HepG2 (cell line): Measurements from ENCODE around the gene DIP2C. TPM values are rescaled to one million over a fixed set of nuclear protein-coding genes. Genes with fewer than 3 reads are reported as not detected.

ENCODE experiments used
- AGO1 ChIP-seq: fragments of 200-400 bp; formaldehyde crosslinking; IDR thresholded peaks from 2 replicates; pipeline ENCODE4 v1.6.1; 2017; ENCODE audit warnings: mild to moderate bottlenecking, low read depth, low read length, moderate library complexity; ENCODE audit not compliant: poor library complexity, severe bottlenecking
- TCF7L2 ChIP-seq: IDR thresholded peaks from 2 replicates; pipeline ENCODE4 v1.6.1; 2011; ENCODE audit warnings: mild to moderate bottlenecking, low read depth, low read length, moderate library complexity
- polyA plus RNA-seq, 8 experiments: library from polyadenylated mRNA; depleted of rRNA in 3 of 8; stranded (reverse) in 7 of 8; unstranded in 1 of 8; fragments of >200 nt; fragmentation: Illumina TruSeq in 4 of 8; extraction: Trizol in 4 of 8; gene quantifications; 2 replicates each; pipeline versions ENCODE4 v1.2.1 to v1.2.3, GENCODE V29; 2011 to 2016; ENCODE audit warnings: low read depth in 4 of 8, missing spikeins in 1 of 8, mixed read lengths in 1 of 8; ENCODE audit not compliant: insufficient read depth in 1 of 8
- total RNA-seq, 5 experiments: library from RNA; depleted of rRNA; stranded (reverse); fragments of >200 nt; fragmentation: Illumina TruSeq; extraction: Trizol; gene quantifications; 2 replicates each; pipeline ENCODE4 v1.2.3, GENCODE V29; 2016; ENCODE audit warnings: low read depth in 1 of 5
- TF ChIP-seq, protein P1 (sequence below): sonication (generic); formaldehyde crosslinking; IDR thresholded peaks from 2 replicates; pipeline ENCODE4 v1.5.0; 2020; ENCODE audit warnings: mild to moderate bottlenecking, missing genetic modification reagents
- TF ChIP-seq, protein P2 (sequence below): sonication (generic); formaldehyde crosslinking; IDR thresholded peaks from 2 replicates; pipeline ENCODE4 v1.5.1; 2020; ENCODE audit warnings: missing genetic modification reagents, mild to moderate bottlenecking, borderline replicate concordance
- TF ChIP-seq, protein P3 (sequence below): sonication (generic); formaldehyde crosslinking; IDR thresholded peaks from 2 replicates; pipeline ENCODE4 v1.8.0; 2022; ENCODE audit warnings: mild to moderate bottlenecking, missing genetic modification reagents, moderate library complexity

Gene DIP2C
- total and polyA plus RNA-seq, 2 of the 13 experiments (the other 11 are each of a cell fraction or from before 2014, with no cell fraction given) = 2.2 to 2.7 TPM

DNA sequence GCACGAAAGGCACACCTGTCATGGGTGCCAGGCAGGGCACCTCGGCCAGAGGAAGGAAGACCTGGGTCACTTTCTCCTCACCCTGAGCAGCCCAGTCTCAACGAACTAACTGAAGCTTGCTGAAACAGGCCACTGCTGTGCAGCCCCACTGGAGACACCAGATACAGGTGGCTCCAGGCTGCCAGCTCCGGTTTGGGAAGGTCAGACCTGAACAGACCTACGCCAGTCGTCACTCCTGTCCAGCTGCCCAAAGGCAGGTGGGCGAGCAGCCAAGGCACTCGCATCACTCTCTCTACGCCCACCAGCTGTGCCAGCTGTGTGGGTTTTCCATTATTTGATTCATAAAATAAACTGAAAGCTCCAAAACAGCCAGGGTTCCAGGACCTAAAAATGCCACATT, 298.2 kb downstream of the DIP2C start (continued):
- TF ChIP-seq, protein P1, sequence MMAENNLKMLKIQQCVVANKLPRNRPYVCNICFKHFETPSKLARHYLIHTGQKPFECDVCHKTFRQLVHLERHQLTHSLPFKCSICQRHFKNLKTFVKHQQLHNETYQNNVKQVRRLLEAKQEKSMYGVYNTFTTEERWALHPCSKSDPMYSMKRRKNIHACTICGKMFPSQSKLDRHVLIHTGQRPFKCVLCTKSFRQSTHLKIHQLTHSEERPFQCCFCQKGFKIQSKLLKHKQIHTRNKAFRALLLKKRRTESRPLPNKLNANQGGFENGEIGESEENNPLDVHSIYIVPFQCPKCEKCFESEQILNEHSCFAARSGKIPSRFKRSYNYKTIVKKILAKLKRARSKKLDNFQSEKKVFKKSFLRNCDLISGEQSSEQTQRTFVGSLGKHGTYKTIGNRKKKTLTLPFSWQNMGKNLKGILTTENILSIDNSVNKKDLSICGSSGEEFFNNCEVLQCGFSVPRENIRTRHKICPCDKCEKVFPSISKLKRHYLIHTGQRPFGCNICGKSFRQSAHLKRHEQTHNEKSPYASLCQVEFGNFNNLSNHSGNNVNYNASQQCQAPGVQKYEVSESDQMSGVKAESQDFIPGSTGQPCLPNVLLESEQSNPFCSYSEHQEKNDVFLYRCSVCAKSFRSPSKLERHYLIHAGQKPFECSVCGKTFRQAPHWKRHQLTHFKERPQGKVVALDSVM (CRISPR knock-in tag) = no peak
- TF ChIP-seq, protein P2, sequence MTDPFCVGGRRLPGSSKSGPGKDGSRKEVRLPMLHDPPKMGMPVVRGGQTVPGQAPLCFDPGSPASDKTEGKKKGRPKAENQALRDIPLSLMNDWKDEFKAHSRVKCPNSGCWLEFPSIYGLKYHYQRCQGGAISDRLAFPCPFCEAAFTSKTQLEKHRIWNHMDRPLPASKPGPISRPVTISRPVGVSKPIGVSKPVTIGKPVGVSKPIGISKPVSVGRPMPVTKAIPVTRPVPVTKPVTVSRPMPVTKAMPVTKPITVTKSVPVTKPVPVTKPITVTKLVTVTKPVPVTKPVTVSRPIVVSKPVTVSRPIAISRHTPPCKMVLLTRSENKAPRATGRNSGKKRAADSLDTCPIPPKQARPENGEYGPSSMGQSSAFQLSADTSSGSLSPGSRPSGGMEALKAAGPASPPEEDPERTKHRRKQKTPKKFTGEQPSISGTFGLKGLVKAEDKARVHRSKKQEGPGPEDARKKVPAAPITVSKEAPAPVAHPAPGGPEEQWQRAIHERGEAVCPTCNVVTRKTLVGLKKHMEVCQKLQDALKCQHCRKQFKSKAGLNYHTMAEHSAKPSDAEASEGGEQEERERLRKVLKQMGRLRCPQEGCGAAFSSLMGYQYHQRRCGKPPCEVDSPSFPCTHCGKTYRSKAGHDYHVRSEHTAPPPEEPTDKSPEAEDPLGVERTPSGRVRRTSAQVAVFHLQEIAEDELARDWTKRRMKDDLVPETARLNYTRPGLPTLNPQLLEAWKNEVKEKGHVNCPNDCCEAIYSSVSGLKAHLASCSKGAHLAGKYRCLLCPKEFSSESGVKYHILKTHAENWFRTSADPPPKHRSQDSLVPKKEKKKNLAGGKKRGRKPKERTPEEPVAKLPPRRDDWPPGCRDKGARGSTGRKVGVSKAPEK (CRISPR knock-in tag) = no peak
- TF ChIP-seq AGO1 = no peak
- TF ChIP-seq TCF7L2 = no peak
- TF ChIP-seq, protein P3, sequence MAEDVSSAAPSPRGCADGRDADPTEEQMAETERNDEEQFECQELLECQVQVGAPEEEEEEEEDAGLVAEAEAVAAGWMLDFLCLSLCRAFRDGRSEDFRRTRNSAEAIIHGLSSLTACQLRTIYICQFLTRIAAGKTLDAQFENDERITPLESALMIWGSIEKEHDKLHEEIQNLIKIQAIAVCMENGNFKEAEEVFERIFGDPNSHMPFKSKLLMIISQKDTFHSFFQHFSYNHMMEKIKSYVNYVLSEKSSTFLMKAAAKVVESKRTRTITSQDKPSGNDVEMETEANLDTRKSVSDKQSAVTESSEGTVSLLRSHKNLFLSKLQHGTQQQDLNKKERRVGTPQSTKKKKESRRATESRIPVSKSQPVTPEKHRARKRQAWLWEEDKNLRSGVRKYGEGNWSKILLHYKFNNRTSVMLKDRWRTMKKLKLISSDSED (CRISPR knock-in tag) = no peak
